Esophagus squamous epithelium (tissue), 5 donors: Measurements from ENCODE around the gene CAND2. TPM values are rescaled to one million over a fixed set of nuclear protein-coding genes. Genes with fewer than 3 reads are reported as not detected.
A peak's percentile ranks its signal among the peaks of the same experiment; 100 is the strongest.

ENCODE experiments used
- DNase-seq: peaks from one replicate; lab custom pipeline; 2025; lab: John Stamatoyannopoulos, UW
- H3K27ac ChIP-seq, 4 donors: fragments of 200-600 bp; sonication (generic); one replicate each; pipeline ENCODE4 v1.5.1; 2016 to 2019; ENCODE audit warnings: mild to moderate bottlenecking in 1 of 4
- H3K27me3 ChIP-seq, 4 donors: fragments of 200-600 bp; sonication (generic); 1 replicate in 3 of 4; 2 replicates in 1 of 4; pipeline versions ENCODE4 v1.5.1 to v1.6.0; 2017 to 2021; ENCODE audit warnings: antibody characterized with exemption in 1 of 4
- H3K36me3 ChIP-seq, 3 donors: fragments of 200-600 bp; sonication (generic); one replicate each; pipeline ENCODE4 v1.5.1; 2016 to 2019
- H3K4me1 ChIP-seq, 3 donors: fragments of 200-600 bp; sonication (generic); one replicate each; pipeline ENCODE4 v1.5.1; 2017 to 2019
- H3K4me3 ChIP-seq, 4 donors: fragments of 200-600 bp; sonication (generic); 1 replicate in 3 of 4; 2 replicates in 1 of 4; pipeline ENCODE4 v1.5.1; 2016 to 2019; ENCODE audit warnings: mild to moderate bottlenecking in 2 of 4, moderate library complexity in 1 of 4
- H3K9me3 ChIP-seq, 3 donors: fragments of 200-600 bp; sonication (generic); one replicate each; pipeline ENCODE4 v1.5.1; 2016 to 2019
- POLR2A ChIP-seq, 4 donors: fragments of 450-650 bp; IDR thresholded peaks; one replicate each; pipeline ENCODE4 v1.6.1; 2017; ENCODE audit warnings: antibody characterized with exemption in 4 of 4, mild to moderate bottlenecking in 4 of 4, moderate library complexity in 3 of 4
- WGBS, 2 donors: methylation state at CpG; one replicate each; pipeline ENCODE4 v1.1.5; 2018; 5-methylcytosine and 5-hydroxymethylcytosine counted together
- intact Hi-C: fragments of 100-400 bp; cut with DNase I; formaldehyde crosslinking; loops from one replicate; pipeline ENCODE4 v1.15.0; 2022
- total RNA-seq, 4 donors: library from RNA; depleted of rRNA; stranded (reverse); fragments of >200 nt; gene quantifications; one replicate each; pipeline ENCODE4 v1.1.0, GENCODE V29; 2016
- TF ChIP-seq, protein P1 (sequence below), 6 experiments: fragments of 450-650 bp in 4 of 6; fragments of 200-600 bp in 2 of 6; sonication (generic) in 2 of 6; IDR thresholded peaks; one replicate each; pipeline ENCODE4 v1.5.1; 2016 to 2019; ENCODE audit warnings: antibody characterized with exemption in 6 of 6, mild to moderate bottlenecking in 4 of 6, moderate library complexity in 4 of 6
- donor health status: DM: yes; HTN: yes; CAD: no.

The CAND2 gene
- total RNA-seq, 4 donors from 2014 or later = 0.61 to 1.7 (median 0.91) TPM

DNA sequence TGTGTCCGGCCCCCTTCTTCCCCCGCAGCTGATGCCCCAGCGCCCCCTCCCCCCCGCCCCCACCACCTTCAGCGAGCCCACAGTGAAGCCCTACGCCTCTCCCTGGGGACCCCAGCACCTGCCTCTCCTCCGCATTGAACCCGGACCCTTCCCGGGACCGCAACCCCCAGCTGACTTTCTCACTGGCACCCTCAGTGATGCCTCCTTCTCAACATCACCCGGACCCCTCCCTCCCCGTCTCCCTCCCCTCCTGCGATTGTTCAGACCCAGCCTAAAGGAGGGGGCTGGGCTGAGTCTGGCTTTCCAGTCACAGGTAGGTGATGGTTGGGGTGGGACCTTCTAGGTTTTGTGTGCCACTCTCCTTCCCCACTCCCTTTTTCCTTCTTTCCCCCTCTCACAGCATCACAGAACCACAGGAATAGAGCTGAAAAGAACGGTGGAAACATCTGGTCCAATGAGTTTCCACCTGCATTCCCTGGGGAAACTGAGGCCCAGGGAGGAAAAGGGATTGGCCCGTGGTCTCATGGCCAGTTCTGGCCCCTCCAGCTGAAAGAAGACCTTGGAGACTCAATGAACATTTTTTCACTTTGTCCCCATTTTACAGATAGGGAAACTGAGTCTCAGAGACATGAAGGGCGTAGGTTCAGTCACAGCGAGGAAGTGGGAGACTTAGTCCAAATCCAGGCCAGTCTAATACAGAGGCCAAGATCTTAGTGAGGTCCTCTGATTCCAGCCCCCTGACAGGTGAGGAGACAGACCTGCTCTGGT is 828 bp downstream of the CAND2 start:
- peak overlapping the region; percentile 34 to 66 (median 60) for H3K4me3 ChIP-seq
- no peak for DNase-seq
- no peaks in the 10 kb centered on the region for H3K36me3 ChIP-seq
- TF ChIP-seq POLR2A (IDR thresholded peaks at IDR 0.05) = no peak
- TF ChIP-seq, protein P1, sequence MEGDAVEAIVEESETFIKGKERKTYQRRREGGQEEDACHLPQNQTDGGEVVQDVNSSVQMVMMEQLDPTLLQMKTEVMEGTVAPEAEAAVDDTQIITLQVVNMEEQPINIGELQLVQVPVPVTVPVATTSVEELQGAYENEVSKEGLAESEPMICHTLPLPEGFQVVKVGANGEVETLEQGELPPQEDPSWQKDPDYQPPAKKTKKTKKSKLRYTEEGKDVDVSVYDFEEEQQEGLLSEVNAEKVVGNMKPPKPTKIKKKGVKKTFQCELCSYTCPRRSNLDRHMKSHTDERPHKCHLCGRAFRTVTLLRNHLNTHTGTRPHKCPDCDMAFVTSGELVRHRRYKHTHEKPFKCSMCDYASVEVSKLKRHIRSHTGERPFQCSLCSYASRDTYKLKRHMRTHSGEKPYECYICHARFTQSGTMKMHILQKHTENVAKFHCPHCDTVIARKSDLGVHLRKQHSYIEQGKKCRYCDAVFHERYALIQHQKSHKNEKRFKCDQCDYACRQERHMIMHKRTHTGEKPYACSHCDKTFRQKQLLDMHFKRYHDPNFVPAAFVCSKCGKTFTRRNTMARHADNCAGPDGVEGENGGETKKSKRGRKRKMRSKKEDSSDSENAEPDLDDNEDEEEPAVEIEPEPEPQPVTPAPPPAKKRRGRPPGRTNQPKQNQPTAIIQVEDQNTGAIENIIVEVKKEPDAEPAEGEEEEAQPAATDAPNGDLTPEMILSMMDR (IDR thresholded peaks at IDR 0.05) = no peak
- intact Hi-C loops = no loop called here
- H3K27me3 ChIP-seq = no peaks in the 10 kb centered on the region
- H3K27ac ChIP-seq = peak overlapping the region; percentile 58 to 89 (median 87)
- no peaks in the 10 kb centered on the region for H3K9me3 ChIP-seq
- peaks cover 0 to 18% (median 8%) of the 10 kb centered on the region in 3 donors for H3K4me1 ChIP-seq
- 61 to 75% methylated on average over 4 to 10 of the region's 17 CpGs for WGBS, 2 donors

DNA sequence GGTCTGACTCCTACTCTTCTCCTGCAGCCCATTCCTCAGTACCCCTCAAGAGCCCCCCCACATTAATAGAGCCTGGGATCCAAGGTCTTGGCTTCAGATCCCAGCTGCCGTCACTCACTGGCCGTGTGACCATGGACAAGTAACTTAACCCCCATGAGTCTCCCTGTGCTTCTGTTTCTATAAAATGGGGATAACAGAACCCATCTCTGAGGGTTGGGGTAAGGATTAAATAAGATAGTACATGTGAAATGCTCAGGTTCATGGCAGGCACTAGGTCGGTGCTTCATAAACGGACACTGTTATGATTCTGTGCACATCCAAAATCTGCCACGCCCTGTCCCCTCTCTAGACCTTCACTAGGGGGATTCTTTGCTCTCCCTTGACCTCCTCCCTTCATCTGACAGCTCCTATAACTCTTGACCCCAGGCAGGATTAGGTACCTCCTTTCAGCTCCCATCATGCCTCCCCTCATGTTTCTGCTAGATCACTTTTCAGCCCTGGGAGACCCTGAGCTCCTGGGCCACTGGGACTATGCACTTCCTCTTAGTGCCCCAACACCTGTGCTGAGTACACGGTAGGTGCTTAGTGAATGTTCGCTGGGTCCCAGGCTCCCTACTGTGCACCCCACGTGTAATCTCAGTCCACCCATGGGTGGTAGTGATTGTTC is 1.5 kb downstream of the CAND2 start:
- TF ChIP-seq, protein P1 (IDR thresholded peaks at IDR 0.05) = no peak
- no peak for TF ChIP-seq POLR2A (IDR thresholded peaks at IDR 0.05)
- Histone ChIP-seq H3K27ac (peak overlapping the region in 3 of 4 donors; percentile 23 to 89 (median 87)), H3K36me3 (no peaks in the 10 kb centered on the region), H3K4me1 (peaks cover 0 to 18% (median 8%) of the 10 kb centered on the region in 3 donors), H3K27me3 (no peaks in the 10 kb centered on the region), H3K9me3 (no peaks in the 10 kb centered on the region), H3K4me3 (no peak overlapping the region)
- intact Hi-C loops = no loop called here
- WGBS, 2 donors = 66 to 76% methylated on average over 3 to 8 of the region's 8 CpGs
- no peak for DNase-seq

DNA sequence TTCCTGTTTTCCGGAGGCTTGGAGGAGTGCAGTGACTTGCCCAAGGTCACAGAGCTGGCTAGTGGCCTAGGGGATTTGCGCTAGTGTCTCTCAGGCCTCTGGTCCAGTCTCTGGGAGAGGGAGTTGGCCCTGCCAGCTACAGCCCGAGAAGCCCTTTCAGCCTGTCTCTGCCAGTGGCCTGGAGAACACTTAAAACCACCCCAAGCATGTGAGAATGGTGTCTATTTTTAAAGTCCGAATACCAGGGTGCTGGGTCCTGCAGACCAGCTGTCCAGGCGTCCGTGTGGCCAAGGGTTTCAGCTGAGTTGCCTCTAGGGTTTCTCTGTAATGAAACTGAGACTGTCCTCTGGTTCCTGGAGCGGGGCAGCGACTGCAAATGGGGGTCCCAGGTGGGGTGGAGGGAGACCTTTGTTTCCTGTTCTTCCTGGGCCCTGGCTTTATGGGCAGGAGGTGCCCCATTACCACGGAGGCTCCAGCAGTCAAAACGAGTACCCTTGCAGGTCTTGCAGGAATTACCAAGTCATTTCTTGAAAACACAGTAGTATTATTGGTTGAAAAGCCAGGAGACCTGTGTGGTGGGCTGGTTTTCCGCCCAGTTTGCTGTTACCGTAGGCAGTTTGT is 2.2 kb downstream of the CAND2 start:
- H3K4me1 ChIP-seq = peaks cover 0 to 18% (median 8%) of the 10 kb centered on the region in 3 donors
- H3K36me3 ChIP-seq = no peaks in the 10 kb centered on the region
- no peak overlapping the region for H3K4me3 ChIP-seq
- intact Hi-C loops = no loop called here
- TF ChIP-seq, protein P1 (IDR thresholded peaks at IDR 0.05) = no peak
- no peak for TF ChIP-seq POLR2A (IDR thresholded peaks at IDR 0.05)
- H3K27me3 ChIP-seq = no peaks in the 10 kb centered on the region
- 53 to 63% methylated on average over 3 to 7 of the region's 12 CpGs for WGBS, 2 donors
- no peaks in the 10 kb centered on the region for H3K9me3 ChIP-seq
- peak overlapping the region in 3 of 4 donors; percentile 14 to 89 (median 23) for H3K27ac ChIP-seq
- no peak for DNase-seq

GRCh38 chr3:12799525-12800440 is 3.3 kb downstream of the CAND2 start:
- Histone ChIP-seq H3K4me1 (peaks cover 0 to 18% (median 8%) of the 10 kb centered on the region in 3 donors), H3K36me3 (no peaks in the 10 kb centered on the region), H3K27me3 (no peaks in the 10 kb centered on the region), H3K4me3 (no peak overlapping the region), H3K27ac (no peak overlapping the region), H3K9me3 (no peaks in the 10 kb centered on the region)
- no peak for DNase-seq
- 88% methylated on average over 6 to 7 of the region's 7 CpGs for WGBS, 2 donors
- no peak for TF ChIP-seq POLR2A (IDR thresholded peaks at IDR 0.05)
- TF ChIP-seq, protein P1 (IDR thresholded peaks at IDR 0.05) = no peak
- intact Hi-C loops = no loop called here
